GM12872 (cell line): ENCODE results near the gene SLC17A1.

Experiments
- TF ChIP-seq, protein P1 (sequence below): IDR thresholded peaks from 3 replicates; pipeline ENCODE4 v1.5.1; 2011; ENCODE audit warnings: low read depth, mild to moderate bottlenecking, low read length, moderate library complexity; ENCODE audit not compliant: insufficient read depth

Gene SLC17A1

DNA sequence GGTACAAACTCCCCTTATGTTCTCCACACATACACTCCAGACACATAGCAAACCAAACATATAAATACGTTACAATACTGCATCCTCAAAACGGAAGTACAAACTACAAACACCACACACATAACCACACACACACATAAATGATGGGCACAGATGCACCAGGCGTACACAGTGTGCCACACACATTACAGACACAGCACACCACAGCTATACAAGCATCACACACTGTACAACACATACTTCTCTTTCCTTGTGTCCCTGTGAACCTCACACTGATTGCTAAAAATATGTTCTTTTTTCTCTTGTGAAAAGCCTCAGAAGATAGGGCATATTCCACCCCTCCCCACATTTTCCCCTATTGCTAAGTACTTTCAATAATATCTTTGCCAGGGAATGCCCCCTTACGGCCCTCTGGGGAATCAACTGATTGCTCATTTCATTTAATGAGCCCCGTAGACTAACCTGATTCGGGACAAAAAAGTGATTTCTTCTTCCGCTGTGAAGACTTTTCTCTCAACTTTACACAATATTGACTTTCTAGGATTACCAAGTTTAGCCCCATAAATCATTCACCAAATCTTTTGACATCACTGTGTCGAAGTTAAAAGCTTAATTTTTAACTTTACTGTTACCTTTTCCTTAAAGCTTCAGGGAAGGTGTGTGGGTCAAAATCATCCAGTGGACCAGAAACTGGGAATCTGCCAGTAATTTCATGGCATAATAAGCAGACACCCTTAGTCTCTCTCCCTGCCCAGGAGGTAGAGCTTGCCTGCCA is at the start of gene SLC17A1:
Gene SLC17A1, minus strand, starts transcription at position 521 of the 775 bp plus-strand sequence. CDS start 1,495 bp downstream, outside the sequence.
- TF ChIP-seq, protein P1, sequence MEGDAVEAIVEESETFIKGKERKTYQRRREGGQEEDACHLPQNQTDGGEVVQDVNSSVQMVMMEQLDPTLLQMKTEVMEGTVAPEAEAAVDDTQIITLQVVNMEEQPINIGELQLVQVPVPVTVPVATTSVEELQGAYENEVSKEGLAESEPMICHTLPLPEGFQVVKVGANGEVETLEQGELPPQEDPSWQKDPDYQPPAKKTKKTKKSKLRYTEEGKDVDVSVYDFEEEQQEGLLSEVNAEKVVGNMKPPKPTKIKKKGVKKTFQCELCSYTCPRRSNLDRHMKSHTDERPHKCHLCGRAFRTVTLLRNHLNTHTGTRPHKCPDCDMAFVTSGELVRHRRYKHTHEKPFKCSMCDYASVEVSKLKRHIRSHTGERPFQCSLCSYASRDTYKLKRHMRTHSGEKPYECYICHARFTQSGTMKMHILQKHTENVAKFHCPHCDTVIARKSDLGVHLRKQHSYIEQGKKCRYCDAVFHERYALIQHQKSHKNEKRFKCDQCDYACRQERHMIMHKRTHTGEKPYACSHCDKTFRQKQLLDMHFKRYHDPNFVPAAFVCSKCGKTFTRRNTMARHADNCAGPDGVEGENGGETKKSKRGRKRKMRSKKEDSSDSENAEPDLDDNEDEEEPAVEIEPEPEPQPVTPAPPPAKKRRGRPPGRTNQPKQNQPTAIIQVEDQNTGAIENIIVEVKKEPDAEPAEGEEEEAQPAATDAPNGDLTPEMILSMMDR = no peak

- TF ChIP-seq, protein P1 = no peak
Measured at GRCh38 chr6:25880601-25881000, 48.7 kb upstream of the SLC17A1 start.

GRCh38 chr6:25878721-25879322 is 47.0 kb upstream of the SLC17A1 start:
- TF ChIP-seq, protein P1 = no peak

DNA sequence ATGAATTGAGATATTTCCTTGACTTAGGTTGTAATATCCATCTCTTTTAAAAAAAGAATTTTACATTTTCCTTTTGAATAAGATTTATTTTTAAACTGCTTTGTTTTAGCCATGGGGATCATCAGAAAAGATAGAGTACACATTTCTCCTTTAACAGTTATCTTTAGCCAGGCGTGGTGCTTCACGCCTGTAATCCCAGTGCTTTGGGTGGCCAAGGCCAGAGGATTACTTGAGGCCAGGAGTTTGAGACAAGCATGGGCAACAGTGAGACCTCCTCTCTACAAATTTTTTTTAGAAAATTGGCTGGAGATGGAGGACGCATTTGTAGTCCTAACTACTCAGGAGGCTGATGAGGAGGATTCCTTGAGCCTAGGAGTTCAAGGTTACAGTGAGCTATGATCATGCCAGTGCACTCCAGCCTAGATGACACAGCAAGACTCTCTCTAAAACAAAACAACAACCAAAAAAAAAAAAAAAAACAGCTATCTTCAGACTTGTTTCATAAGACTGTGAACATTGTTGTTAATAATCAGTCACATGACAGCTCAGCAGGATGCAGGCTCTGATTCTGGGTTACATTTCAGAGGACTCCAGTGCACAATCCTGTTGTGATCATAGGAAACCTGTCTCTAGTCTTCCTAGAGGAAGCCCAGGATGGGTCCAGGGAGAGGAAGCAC is 44.2 kb upstream of the SLC17A1 start:
- TF ChIP-seq, protein P1 = no peak

GRCh38 chr6:25875563-25875905 is 43.7 kb upstream of the SLC17A1 start:
- TF ChIP-seq, protein P1 = no peak

DNA sequence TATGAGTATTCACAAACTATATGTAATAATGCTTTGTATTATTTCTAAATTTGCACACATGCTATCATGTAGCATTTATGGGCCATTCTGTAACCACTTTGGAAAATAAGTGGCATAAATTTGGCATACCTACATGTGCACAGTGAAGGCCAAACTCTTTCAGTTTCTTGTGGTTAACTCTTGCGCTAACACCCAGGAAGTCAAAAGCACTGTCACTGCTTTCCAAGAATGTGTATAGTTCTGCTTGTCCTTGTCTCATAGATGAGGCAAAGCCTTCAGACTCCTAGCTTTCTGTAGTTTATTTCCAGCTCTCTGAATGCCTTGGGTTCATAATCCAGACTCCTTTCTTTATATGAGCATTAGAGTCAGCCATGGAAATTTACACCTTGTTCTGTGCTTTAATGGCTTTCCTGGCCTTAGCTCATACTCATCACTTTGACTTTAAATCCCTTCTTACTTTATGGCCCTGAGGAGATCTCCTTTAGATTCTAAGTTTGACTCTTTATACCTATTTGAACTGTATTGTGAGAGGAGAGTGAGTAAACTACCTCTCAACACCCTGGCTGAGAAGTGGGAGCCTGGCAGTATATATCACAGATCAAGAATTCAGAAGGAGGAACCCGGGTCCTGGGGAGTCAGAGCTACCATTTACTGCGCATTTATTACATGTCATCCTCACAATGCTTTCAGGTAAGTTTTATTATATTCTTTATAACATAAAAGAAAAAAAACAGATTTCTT is 43.1 kb upstream of the SLC17A1 start:
- TF ChIP-seq, protein P1 = no peak

DNA sequence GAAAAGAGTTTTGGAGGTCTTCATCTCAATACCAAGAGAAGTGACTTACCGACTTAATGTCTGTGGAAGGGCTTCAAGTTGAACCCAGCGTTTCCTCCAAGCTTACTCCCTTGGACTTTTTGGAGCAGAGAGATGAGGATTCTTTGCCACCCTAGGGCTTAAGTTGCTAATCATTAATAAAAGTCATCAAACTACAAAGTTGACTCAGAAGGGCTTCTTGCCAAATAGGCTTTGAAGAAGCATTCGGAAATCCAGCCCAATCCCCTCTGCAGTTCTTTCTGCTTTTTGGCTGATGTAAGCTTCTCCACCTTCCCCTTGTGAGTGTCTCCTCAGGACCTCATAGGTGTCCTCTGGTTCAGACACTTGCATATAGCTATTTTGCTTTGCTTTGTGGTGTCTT is 42.3 kb upstream of the SLC17A1 start, which contains the start of gene SLC17A3:
Gene SLC17A3, minus strand, starts transcription at position 126 of the 400 bp plus-strand sequence. CDS start 5,856 bp downstream, outside the sequence.
- TF ChIP-seq, protein P1 = no peak
